Mesodermal cell (in vitro differentiated cells): Measurements from ENCODE around the gene PHF20.

ENCODE experiments used
- H3K27ac ChIP-seq: 2 replicates; pipeline ENCODE4 v1.7.0; 2013; ENCODE audit warnings: mild to moderate bottlenecking, low read depth, low read length, moderate library complexity; ENCODE audit not compliant: severe bottlenecking
- H3K36me3 ChIP-seq: 2 replicates; pipeline ENCODE4 v1.7.1; 2013; ENCODE audit warnings: mild to moderate bottlenecking, low read length, moderate library complexity; ENCODE audit not compliant: control insufficient read depth, insufficient read depth
- H3K4me1 ChIP-seq: one replicate; pipeline ENCODE4 v1.7.1; 2013; ENCODE audit warnings: mild to moderate bottlenecking, low read length; ENCODE audit not compliant: insufficient read depth, control insufficient read depth, poor library complexity, severe bottlenecking
- H3K4me3 ChIP-seq: 2 replicates; pipeline ENCODE4 v1.7.0; 2013; ENCODE audit warnings: low read length, control low read depth, mild to moderate bottlenecking; ENCODE audit not compliant: insufficient read depth, poor library complexity, severe bottlenecking; ENCODE audit errors: extremely low read depth
- H3K9me3 ChIP-seq: 2 replicates; pipeline ENCODE4 v1.7.1; 2013; ENCODE audit warnings: mild to moderate bottlenecking, low read length, moderate library complexity; ENCODE audit not compliant: control insufficient read depth
- WGBS, 2 experiments: methylation state at CpG; one replicate each; pipeline ENCODE4 v1.1.5; 2013; ENCODE audit warnings: missing lambda C conversion rate in 2 of 2; ENCODE audit not compliant: insufficient coverage in 2 of 2; 5-methylcytosine and 5-hydroxymethylcytosine counted together

The PHF20 gene

DNA sequence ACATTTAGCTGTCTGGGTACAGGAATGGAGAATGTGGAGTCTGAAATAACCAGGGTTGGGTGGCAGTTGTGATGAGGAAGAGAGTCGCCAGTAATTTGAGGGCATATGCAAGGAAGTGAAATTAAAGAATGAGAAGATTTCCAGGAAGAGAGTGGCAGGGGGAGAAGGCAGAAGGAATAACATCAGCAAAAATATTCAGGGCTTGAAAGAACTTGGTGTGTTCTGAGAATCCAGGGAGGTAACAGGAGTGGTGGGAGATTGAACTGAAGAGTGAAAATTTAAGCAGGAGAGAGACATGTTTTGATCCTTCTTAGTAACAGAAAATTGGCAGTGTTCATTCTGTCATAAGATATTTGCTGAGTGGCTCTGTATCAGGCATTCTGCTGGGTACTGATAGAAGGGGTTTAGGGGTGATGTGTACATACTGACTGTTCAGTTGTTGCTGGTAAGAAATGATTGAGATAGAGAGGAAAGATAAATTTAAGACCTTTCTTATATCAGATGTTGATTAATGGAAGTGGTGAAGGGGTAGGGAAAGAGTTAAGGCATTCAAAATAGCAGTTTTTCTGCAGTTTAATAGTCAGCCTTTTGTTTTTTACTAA lies 54.7 kb downstream of the PHF20 start:
- 90 to 92% methylated on average over 1 of the region's 1 CpG for WGBS, 2 experiments
- H3K4me3 ChIP-seq: no peak overlapping the region
- H3K36me3 ChIP-seq: peaks cover 60% of the 10 kb centered on the region

DNA sequence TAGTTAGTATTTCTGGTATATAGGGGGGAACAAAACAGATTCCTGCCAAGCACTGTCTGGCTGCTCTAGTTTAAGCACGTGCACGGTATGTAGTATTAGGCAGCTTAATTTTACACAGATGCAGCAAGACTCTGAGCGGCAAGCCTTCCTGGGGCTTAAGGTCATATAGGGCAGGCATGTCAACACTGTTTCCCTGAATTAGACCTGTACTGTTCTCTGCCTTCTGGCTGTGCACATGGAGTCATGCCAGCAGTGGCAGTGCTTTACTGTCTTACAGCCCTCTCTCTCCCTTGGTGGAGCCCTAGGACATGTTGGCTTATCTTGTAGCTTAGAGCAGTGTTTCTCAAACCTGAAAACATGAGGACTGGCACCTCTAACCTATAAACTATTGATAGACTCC lies 56.6 kb downstream of the PHF20 start:
- Histone ChIP-seq H3K4me1 (peaks cover 6% of the 10 kb centered on the region), H3K9me3 (peaks cover 2% of the 10 kb centered on the region), H3K27ac (no peak overlapping the region), H3K4me3 (no peak overlapping the region), H3K36me3 (peaks cover 58% of the 10 kb centered on the region)
- WGBS, 2 experiments: 96 to 100% methylated on average over 3 of the region's 3 CpGs

More for the DNA sequence above, 54.7 kb downstream of the PHF20 start:
- H3K4me1 ChIP-seq: peaks cover 6% of the 10 kb centered on the region
- H3K27ac ChIP-seq: no peak overlapping the region
- H3K9me3 ChIP-seq: peaks cover 3% of the 10 kb centered on the region

DNA sequence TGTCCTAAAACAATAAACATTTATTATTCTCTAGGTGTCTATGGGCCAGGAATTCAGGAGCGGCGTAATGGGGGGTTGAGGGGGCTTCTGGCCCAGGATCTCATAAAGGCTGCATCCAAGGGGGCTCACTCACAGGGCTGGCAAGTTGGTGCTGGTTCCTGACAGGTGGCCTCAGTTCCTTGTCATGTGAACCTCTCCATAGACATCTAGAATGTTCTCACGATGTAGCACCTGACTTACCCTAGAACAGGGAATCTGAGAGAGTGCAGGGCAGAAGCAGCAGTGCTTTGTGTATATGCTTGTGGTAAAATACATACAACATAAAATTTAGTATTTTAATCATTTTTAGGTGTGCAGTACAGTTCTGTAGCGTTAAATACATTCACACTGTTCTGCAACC lies 57.1 kb downstream of the PHF20 start:
- Histone ChIP-seq H3K27ac (no peak overlapping the region), H3K4me3 (no peak overlapping the region), H3K4me1 (peaks cover 4% of the 10 kb centered on the region), H3K36me3 (peaks cover 54% of the 10 kb centered on the region), H3K9me3 (no peaks in the 10 kb centered on the region)
- 93% methylated on average over 3 of the region's 4 CpGs; no CpG with 5 or more reads in 1 of the 2 experiments for WGBS, 2 experiments

DNA sequence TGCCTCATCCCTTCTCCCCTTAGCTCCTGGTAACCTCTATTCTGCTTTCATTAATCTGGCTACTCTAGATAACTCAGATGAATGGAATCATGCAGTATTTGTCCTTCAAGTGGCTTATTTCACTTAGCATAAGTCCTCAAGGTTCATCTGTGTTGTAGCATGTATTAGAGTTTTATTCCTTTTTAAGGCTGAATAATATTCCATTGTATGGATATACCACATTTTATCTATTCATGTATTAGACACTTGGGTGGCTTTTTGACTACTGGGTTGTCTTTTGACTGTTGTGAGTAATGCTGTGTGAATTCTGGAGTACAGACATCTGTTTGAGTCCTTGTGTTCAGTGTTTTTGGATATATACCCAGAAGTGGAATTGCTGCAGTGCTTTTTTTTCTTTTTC lies 58.4 kb downstream of the PHF20 start:
- H3K36me3 ChIP-seq: peaks cover 44% of the 10 kb centered on the region
- no peak overlapping the region for H3K27ac ChIP-seq
- H3K4me1 ChIP-seq: no peaks in the 10 kb centered on the region
- H3K4me3 ChIP-seq: no peak overlapping the region
- no peaks in the 10 kb centered on the region for H3K9me3 ChIP-seq

DNA sequence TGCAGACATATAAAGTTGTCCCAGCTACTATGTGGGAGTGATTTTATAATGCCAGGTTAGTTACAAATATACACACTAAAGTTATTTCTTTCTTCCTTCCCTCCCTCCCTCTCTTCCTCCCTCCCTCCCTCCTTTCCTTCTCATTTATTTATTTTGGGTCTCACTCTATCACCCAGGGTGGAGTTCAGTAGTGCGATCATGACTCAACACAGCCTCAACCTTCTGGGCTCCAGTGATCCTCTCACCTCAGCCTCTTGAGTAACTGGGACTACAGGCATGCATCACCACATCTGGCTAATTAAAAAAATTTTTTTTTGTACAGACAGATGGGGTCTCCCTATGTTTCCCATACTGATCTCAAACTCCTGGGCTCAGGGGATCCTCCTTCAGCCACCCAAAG lies 59.2 kb downstream of the PHF20 start:
- no peaks in the 10 kb centered on the region for H3K4me1 ChIP-seq
- 100% methylated on average over 1 of the region's 1 CpG for WGBS, 2 experiments
- H3K36me3 ChIP-seq: peaks cover 42% of the 10 kb centered on the region
- H3K4me3 ChIP-seq: no peak overlapping the region
- no peaks in the 10 kb centered on the region for H3K9me3 ChIP-seq
- H3K27ac ChIP-seq: no peak overlapping the region

DNA sequence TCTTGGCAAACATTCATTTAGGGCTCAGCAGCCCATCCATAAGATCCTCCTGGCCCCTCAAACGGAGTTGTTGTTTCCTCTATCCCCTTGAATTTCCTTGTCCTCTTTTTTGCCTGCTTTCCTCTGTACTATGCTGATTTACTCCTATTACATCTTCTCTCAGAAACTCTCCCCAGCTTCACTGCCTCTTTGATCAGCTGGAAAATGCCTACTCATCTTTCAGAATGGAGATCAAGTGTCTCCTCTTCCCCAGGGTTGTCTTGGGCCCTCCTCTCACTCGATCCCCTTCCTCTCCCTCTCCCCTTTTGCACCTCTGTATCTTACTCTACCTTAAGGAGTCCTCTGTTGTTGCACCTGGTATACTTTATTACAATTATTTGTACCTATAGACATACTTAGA lies 60.2 kb downstream of the PHF20 start:
- H3K4me1 ChIP-seq: no peaks in the 10 kb centered on the region
- 100% methylated on average over 2 of the region's 2 CpGs for WGBS, 2 experiments
- no peak overlapping the region for H3K27ac ChIP-seq
- peaks cover 42% of the 10 kb centered on the region for H3K36me3 ChIP-seq
- no peak overlapping the region for H3K4me3 ChIP-seq
- H3K9me3 ChIP-seq: no peaks in the 10 kb centered on the region

DNA sequence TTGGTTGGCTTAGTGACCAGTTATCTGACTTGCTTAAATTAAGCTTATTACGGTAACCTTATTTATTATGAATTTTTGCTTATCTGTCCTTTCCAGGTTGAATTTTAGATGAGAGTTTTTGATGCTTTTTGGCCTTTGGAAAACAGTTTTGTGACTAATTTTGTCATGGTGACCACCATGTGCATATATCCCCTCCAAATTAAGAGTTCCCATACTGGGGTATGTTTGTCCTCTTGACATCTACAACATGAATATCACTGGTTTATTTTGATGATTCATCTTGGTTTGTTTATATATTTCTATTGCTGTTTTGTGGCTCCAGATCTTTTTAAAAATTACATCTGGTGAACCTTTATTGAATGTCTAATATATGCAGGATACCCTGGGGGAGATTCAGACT lies 61.4 kb downstream of the PHF20 start:
- Histone ChIP-seq H3K36me3 (peaks cover 40% of the 10 kb centered on the region), H3K4me3 (no peak overlapping the region), H3K9me3 (no peaks in the 10 kb centered on the region), H3K4me1 (no peaks in the 10 kb centered on the region), H3K27ac (no peak overlapping the region)
- WGBS, 2 experiments: 100% methylated on average over 1 of the region's 1 CpG; no CpG with 5 or more reads in 1 of the 2 experiments

DNA sequence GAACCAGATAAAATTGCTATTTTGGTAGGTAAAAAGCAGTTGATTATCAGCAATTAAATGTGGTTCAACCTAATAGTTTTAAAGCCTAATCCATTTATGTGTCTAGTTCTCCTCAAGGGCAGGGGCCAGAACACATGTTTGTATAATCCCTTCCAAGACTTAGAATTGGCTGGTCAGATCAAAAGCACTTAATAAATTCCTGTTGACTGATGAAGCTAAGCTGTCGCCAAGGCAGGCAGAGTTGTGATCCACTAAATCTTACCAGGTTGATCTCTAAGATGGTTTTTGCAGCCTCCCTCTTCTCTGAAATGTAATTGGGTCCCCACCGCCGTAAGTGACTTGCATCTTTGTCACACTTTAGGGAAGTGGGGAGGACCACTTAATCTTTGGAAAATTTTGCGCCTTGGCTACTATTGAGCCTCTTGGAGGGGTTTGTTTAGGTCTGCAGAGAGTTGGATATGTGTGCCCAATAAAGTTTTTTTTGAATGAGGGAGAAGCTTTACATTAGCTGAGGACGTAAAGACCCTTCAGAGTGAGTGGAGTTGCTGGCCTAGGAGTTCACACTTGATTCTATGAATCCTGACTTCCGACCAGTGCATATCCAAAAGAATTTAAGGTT lies 65.9 kb downstream of the PHF20 start:
- no peaks in the 10 kb centered on the region for H3K4me1 ChIP-seq
- WGBS, 2 experiments: 96 to 97% methylated on average over 4 to 5 of the region's 6 CpGs
- H3K27ac ChIP-seq: no peak overlapping the region
- H3K36me3 ChIP-seq: peaks cover 41% of the 10 kb centered on the region
- no peak overlapping the region for H3K4me3 ChIP-seq
- peaks cover 5% of the 10 kb centered on the region for H3K9me3 ChIP-seq

DNA sequence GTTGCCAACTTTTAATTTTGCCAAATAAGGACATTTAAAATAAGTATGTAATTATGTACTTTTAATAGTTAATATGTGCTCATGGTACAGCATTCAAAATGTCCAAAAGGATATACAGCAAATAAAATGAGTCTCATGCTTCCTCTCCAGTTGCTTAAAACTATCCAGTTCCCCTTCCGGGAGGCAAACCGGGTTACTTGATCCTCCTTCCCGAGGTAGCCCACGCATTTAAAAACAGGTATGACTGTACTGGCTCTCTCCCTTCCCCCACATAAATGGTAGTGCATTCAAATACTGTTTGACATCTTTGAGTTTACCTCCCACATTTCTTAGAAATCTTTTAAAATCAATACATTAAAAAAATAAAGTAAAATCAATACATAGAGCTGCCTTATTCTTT lies 66.4 kb downstream of the PHF20 start:
- Histone ChIP-seq H3K36me3 (peaks cover 45% of the 10 kb centered on the region), H3K4me3 (no peak overlapping the region), H3K4me1 (no peaks in the 10 kb centered on the region), H3K27ac (no peak overlapping the region), H3K9me3 (peaks cover 5% of the 10 kb centered on the region)
- WGBS, 2 experiments: 80 to 96% methylated on average over 2 to 4 of the region's 4 CpGs

DNA sequence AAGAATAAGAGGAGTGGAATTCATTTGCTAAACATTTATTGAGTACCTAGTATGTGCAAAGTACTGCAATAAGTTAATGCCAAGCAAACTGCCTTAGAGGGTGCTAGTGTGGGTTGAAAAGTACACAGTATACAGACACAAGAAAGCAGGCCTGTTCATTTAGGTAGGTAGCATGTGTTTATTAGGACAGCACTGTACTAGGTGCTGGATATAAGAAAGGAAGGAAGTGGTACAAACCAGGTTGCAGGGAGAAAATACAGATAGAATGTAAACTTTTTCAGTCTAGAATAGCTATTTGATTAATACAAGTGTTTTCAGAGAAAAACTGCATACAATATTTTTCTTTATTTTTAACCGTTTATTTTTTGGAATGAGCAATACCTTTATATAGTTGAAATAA lies 68.1 kb downstream of the PHF20 start:
- Histone ChIP-seq H3K36me3 (peaks cover 60% of the 10 kb centered on the region), H3K4me3 (no peak overlapping the region), H3K4me1 (no peaks in the 10 kb centered on the region), H3K9me3 (peaks cover 5% of the 10 kb centered on the region), H3K27ac (no peak overlapping the region)
- WGBS, 2 experiments: no CpG with 5 or more reads among the region's 1 CpG

DNA sequence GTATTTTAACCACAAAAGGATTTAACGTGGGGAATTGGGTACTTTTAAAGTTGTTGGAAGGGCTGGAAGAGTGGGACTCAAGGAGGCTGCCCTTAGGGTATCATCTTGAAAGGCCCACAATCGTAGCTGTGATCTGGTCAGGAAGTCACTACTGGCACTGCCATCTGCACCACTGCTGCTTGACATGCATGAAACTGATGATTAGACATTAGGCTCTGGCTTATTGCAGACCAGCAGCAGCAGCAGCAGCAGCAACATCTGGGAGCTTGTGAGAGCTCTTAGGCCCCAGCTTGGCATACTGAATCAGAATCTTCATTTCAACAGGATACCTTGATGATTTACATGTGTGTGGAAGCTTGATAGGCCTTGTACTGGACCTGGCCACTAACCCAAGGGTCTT lies 68.6 kb downstream of the PHF20 start:
- Histone ChIP-seq H3K9me3 (peaks cover 5% of the 10 kb centered on the region), H3K36me3 (peaks cover 65% of the 10 kb centered on the region), H3K4me1 (no peaks in the 10 kb centered on the region), H3K27ac (no peak overlapping the region), H3K4me3 (no peak overlapping the region)
- 85 to 93% methylated on average over 2 of the region's 2 CpGs for WGBS, 2 experiments
